Stimulated activated naive CD8-positive, alpha-beta T cell treated with anti-CD3 and anti-CD28 coated beads, Interleukin-15, Interleukin-2, amounts not matched to agents 100 U/mL and 50 U/mL, for 24 hours (primary cell): Measurements from ENCODE around the gene TMEM245.

Experiments
- ATAC-seq: fragments of 150-1000 bp; cut with Tn5 transposase; one replicate; pipeline ENCODE4 v1.10.0; 2021
- DNase-seq: peaks from one replicate; pipeline ENCODE4 v3.0.0; 2021

TMEM245 gene

GRCh38 chr9:109022873-109023272 lies 96.9 kb downstream of the TMEM245 start:
- DNase-seq (no peak), ATAC-seq (no peak)

GRCh38 chr9:109020581-109021511 lies 98.9 kb downstream of the TMEM245 start:
- ATAC-seq (no peak), DNase-seq (no peak)

GRCh38 chr9:109020113-109020512 lies 99.6 kb downstream of the TMEM245 start:
- no peak for ATAC-seq
- no peak for DNase-seq

GRCh38 chr9:109019420-109019819 lies 100.3 kb downstream of the TMEM245 start:
- no peak for ATAC-seq
- DNase-seq, result no peak

- ATAC-seq (no peak), DNase-seq (no peak)
These were observed 102.3 kb downstream of the TMEM245 start for GRCh38 chr9:109017493-109017892.

- no peak for ATAC-seq
- DNase-seq, result no peak
These were observed 102.7 kb downstream of the TMEM245 start for GRCh38 chr9:109017061-109017460.

GRCh38 chr9:109016132-109016531 lies 103.6 kb downstream of the TMEM245 start:
- DNase-seq, result no peak
- ATAC-seq, result no peak

GRCh38 chr9:109014608-109015280 lies 105.0 kb downstream of the TMEM245 start:
- DNase-seq, result no peak

GRCh38 chr9:109013679-109014607 lies 105.8 kb downstream of the TMEM245 start:
- no peak for DNase-seq
- ATAC-seq, result no peak

More at GRCh38 chr9:109014608-109015280, 105.0 kb downstream of the TMEM245 start:
- no peak for ATAC-seq

- ATAC-seq, result peak; percentile 91
- peak; percentile 90 for DNase-seq
These were observed 106.7 kb downstream of the TMEM245 start, which contains the start of gene CTNNAL1 for GRCh38 chr9:109012876-109013678. TSS of gene CTNNAL1 (minus strand) at chr9:109013499. CDS start at chr9:109013442, 57 bp downstream.

GRCh38 chr9:109012009-109012875 lies 107.5 kb downstream of the TMEM245 start:
- peak; percentile 44 for ATAC-seq
- peak; percentile 48 for DNase-seq

GRCh38 chr9:109011231-109011671 lies 108.5 kb downstream of the TMEM245 start:
- DNase-seq (no peak), ATAC-seq (no peak)

GRCh38 chr9:109010746-109011145 lies 109.0 kb downstream of the TMEM245 start:
- DNase-seq (peak; percentile 61), ATAC-seq (peak; percentile 29)

GRCh38 chr9:109005678-109006077 lies 114.1 kb downstream of the TMEM245 start:
- ATAC-seq, result no peak
- no peak for DNase-seq

- DNase-seq, result no peak
- ATAC-seq, result no peak
These were observed 116.6 kb downstream of the TMEM245 start for GRCh38 chr9:109003116-109003515.

GRCh38 chr9:109002141-109002540 lies 117.6 kb downstream of the TMEM245 start:
- no peak for DNase-seq
- no peak for ATAC-seq

GRCh38 chr9:109001275-109001676 lies 118.5 kb downstream of the TMEM245 start:
- DNase-seq (no peak), ATAC-seq (no peak)

- DNase-seq, result no peak
These were observed 122.6 kb downstream of the TMEM245 start for GRCh38 chr9:108997112-108997511.

GRCh38 chr9:108996643-108997042 lies 123.1 kb downstream of the TMEM245 start:
- ATAC-seq (no peak), DNase-seq (no peak)

More at GRCh38 chr9:108997112-108997511, 122.6 kb downstream of the TMEM245 start:
- no peak for ATAC-seq

- ATAC-seq, result peak; percentile 28
- DNase-seq, result no peak
These were observed 125.1 kb downstream of the TMEM245 start for GRCh38 chr9:108994695-108995094.
